Breast epithelium (tissue), 3 donors: ENCODE results near the gene PLD1.

ENCODE experiments used
- CTCF ChIP-seq, 3 donors: fragments of 450-650 bp; IDR thresholded peaks; one replicate each; pipeline ENCODE4 v1.5.1; 2016 to 2017; ENCODE audit warnings: antibody characterized with exemption in 3 of 3, mild to moderate bottlenecking in 3 of 3, moderate library complexity in 3 of 3
- POLR2A ChIP-seq: fragments of 450-650 bp; IDR thresholded peaks from one replicate; pipeline ENCODE4 v1.6.1; 2016; ENCODE audit warnings: antibody characterized with exemption, mild to moderate bottlenecking, moderate library complexity

DNA sequence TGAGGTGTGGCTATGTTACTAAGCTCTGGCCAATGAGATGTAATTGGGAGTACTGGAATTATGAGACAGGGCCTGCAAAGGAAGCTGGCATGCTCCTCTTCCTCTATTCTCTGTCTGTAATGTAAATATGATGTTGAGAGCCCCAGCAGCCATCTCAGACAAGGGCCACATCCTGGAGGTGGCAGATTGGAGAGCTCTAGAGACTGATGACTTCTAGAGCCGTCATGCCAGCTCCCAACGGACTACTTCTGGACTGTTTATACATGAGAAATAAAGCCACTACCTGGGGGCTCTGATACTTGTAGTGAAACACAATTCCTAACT lies 19.7 kb downstream of the PLD1 start:
- TF ChIP-seq CTCF (IDR thresholded peaks at IDR 0.05) (no peak), POLR2A (no peak)
